Esophagus muscularis mucosa (tissue), 2 donors: ENCODE measurements around the gene VDR.

ENCODE experiments used
- EP300 ChIP-seq: sonication (generic); formaldehyde crosslinking; IDR thresholded peaks from one replicate; pipeline ENCODE4 v1.6.1; 2017; ENCODE audit warnings: antibody characterized with exemption
- POLR2A ChIP-seq: fragments of 450-650 bp; IDR thresholded peaks from one replicate; pipeline ENCODE4 v1.6.1; 2017; ENCODE audit warnings: antibody characterized with exemption, moderate library complexity, mild to moderate bottlenecking, low read depth

DNA sequence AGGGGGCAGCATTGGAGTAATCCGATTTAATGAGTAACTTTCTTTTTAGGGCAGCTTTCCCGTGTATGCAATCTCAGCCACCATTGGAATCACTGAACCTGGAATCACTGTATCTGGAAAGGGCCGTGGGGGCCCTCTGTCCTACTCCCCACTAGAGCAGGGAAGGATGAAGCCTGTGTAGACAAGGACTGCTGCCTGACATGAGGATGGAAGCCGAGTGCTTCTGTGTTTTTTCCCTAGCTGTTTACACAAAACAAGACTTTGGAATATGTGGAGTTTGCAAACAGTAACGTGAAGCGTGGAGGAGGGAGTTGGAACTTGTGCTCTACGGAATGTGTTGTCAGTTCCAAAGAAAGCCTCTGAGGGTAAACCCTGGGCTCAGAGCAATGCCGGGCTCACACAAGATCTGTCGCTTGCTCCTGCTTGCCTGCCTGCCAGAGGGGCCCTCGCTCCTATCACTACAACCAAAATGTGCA lies 52.7 kb downstream of the VDR start:
- TF ChIP-seq EP300 = no peak
- TF ChIP-seq POLR2A = no peak
